Caki2 (cell line): ENCODE results near the gene FRZB. TPM values are rescaled to one million over a fixed set of nuclear protein-coding genes. Genes with fewer than 3 reads are reported as not detected.

Experiments used
- DNase-seq: peaks from one replicate; pipeline ENCODE4 v3.0.0-alpha.2; 2015; ENCODE audit warnings: low read depth
- in situ Hi-C: cut with HindIII; loops from 2 replicates; pipeline ENCODE4 v1.10.0; 2016; ENCODE audit warnings: low sequenced_read_pairs, low pct_unique_long_range_greater_than_20kb, mixed read lengths
- total RNA-seq: library from RNA; depleted of rRNA; stranded (reverse); fragments of >200 nt; shearing (Covaris generic); gene quantifications from 2 replicates; pipeline ENCODE4 v1.2.3, GENCODE V29; 2014; ENCODE audit warnings: low replicate concordance; rRNA removed

Gene FRZB
- total RNA-seq, 1 experiment from 2014 or later = not detected

GRCh38 chr2:182819412-182819811 lies 47.0 kb downstream of the FRZB start:
- in situ Hi-C loops = no loop called here
- no peak for DNase-seq

- in situ Hi-C loops = no loop called here
- DNase-seq = no peak
Observed at GRCh38 chr2:182818925-182819324, 47.5 kb downstream of the FRZB start.

GRCh38 chr2:182818501-182818900 lies 47.9 kb downstream of the FRZB start:
- in situ Hi-C loops = no loop called here
- DNase-seq = no peak

GRCh38 chr2:182817558-182817957 lies 48.9 kb downstream of the FRZB start:
- in situ Hi-C loops = no loop called here
- DNase-seq = no peak

GRCh38 chr2:182816866-182817265 lies 49.6 kb downstream of the FRZB start:
- in situ Hi-C loops = no loop called here
- no peak for DNase-seq

- in situ Hi-C loops = no loop called here
- DNase-seq = no peak
Observed at GRCh38 chr2:182814804-182815203, 51.6 kb downstream of the FRZB start.

- no peak for DNase-seq
- in situ Hi-C loops = no loop called here
Observed at GRCh38 chr2:182814380-182814779, 52.1 kb downstream of the FRZB start.

- DNase-seq = no peak
- in situ Hi-C loops = no loop called here
Observed at GRCh38 chr2:182810087-182810486, 56.4 kb downstream of the FRZB start.

GRCh38 chr2:182807319-182807718 lies 59.1 kb downstream of the FRZB start:
- no peak for DNase-seq
- in situ Hi-C loops = no loop called here

GRCh38 chr2:182804128-182804527 lies 62.3 kb downstream of the FRZB start:
- in situ Hi-C loops = no loop called here
- no peak for DNase-seq

GRCh38 chr2:182798736-182799135 lies 67.7 kb downstream of the FRZB start:
- in situ Hi-C loops = no loop called here
- no peak for DNase-seq

GRCh38 chr2:182792441-182792840 lies 74.0 kb downstream of the FRZB start:
- in situ Hi-C loops = no loop called here
- DNase-seq = no peak

GRCh38 chr2:182784777-182785176 lies 81.7 kb downstream of the FRZB start:
- in situ Hi-C loops = no loop called here
- peak; percentile 27 for DNase-seq

GRCh38 chr2:182784058-182784706 lies 82.3 kb downstream of the FRZB start:
- in situ Hi-C loops = no loop called here
- DNase-seq = no peak

Other genes starting within 250 kb of the FRZB start
- gene DNAJC10, start 150.4 kb downstream of the FRZB start, total RNA-seq = 95.4 and 104 TPM in 2 replicates
- gene NCKAP1, start 171.8 kb upstream of the FRZB start, total RNA-seq = 72.8 and 88.9 TPM in 2 replicates
- 2.6 and 10.3 TPM in 2 replicates for gene DUSP19, start 212.1 kb upstream of the FRZB start, total RNA-seq